Muscle of leg (tissue), 11 donors: ENCODE data around the gene PPP2R2C. TPM values are rescaled to one million over a fixed set of nuclear protein-coding genes. Genes with fewer than 3 reads are reported as not detected.

Experiments used
- DNase-seq: peaks from one replicate; pipeline ENCODE4 v3.0.0; 2013
- H3K27ac ChIP-seq: one replicate; pipeline ENCODE4 v1.5.1; 2013; ENCODE audit warnings: mild to moderate bottlenecking, low read length, control low read depth
- H3K27me3 ChIP-seq: one replicate; pipeline ENCODE4 v1.6.1; 2013; ENCODE audit warnings: low read length; ENCODE audit not compliant: control insufficient read depth, insufficient read depth
- H3K36me3 ChIP-seq: one replicate; pipeline ENCODE4 v1.6.1; 2013; ENCODE audit warnings: low read length; ENCODE audit not compliant: control insufficient read depth, insufficient read depth
- H3K4me1 ChIP-seq: one replicate; pipeline ENCODE4 v1.6.1; 2013; ENCODE audit warnings: low read length; ENCODE audit not compliant: control insufficient read depth, insufficient read depth
- H3K4me3 ChIP-seq: one replicate; pipeline ENCODE4 v1.5.1; 2013; ENCODE audit warnings: low read length, control low read depth
- H3K9me3 ChIP-seq: replicated peaks from 2 replicates; pipeline ENCODE4 v1.6.1; 2013; ENCODE audit warnings: low read depth, low read length; ENCODE audit not compliant: control insufficient read depth
- WGBS: methylation state at CpG from one replicate; pipeline ENCODE4 v1.1.5; 2013; ENCODE audit warnings: missing lambda C conversion rate; ENCODE audit not compliant: insufficient coverage; 5-methylcytosine and 5-hydroxymethylcytosine counted together
- polyA plus RNA-seq, 8 donors: library from polyadenylated mRNA; unstranded; fragments of 120-200 nt; gene quantifications; one replicate each; pipeline versions ENCODE4 v1.2.1 to v1.2.3, GENCODE V29; 2013; ENCODE audit warnings: inconsistent platforms in 1 of 8, low replicate concordance in 1 of 8; ENCODE audit not compliant: insufficient read length in 8 of 8, insufficient read depth in 1 of 8
- total RNA-seq: library from RNA; stranded (reverse); fragments of 120-200 nt; gene quantifications from one replicate; pipeline ENCODE4 v1.2.4, GENCODE V29; 2013

Gene PPP2R2C
- total and polyA plus RNA-seq, 9 donors = 0.09 to 3.4 (median 0.17) TPM

- H3K4me1 ChIP-seq = peaks cover 6% of the 10 kb centered on the region
- no peaks in the 10 kb centered on the region for H3K36me3 ChIP-seq
- 72% methylated on average over 17 of the region's 21 CpGs for WGBS
- no peak overlapping the region for H3K27ac ChIP-seq
- H3K27me3 ChIP-seq = peaks cover 15% of the 10 kb centered on the region
- DNase-seq = no peak
- no peak overlapping the region for H3K4me3 ChIP-seq
- no peaks in the 10 kb centered on the region for H3K9me3 ChIP-seq
Measured at GRCh38 chr4:6448476-6449170, 23.8 kb downstream of the PPP2R2C start.

GRCh38 chr4:6447672-6448171 lies 24.7 kb downstream of the PPP2R2C start:
- Histone ChIP-seq H3K9me3 (no peaks in the 10 kb centered on the region), H3K4me3 (no peak overlapping the region), H3K27me3 (peaks cover 15% of the 10 kb centered on the region), H3K36me3 (no peaks in the 10 kb centered on the region), H3K27ac (no peak overlapping the region), H3K4me1 (peaks cover 6% of the 10 kb centered on the region)
- DNase-seq = no peak
- 44% methylated on average over 17 of the region's 22 CpGs for WGBS

- peak; percentile 7 for DNase-seq
Measured at GRCh38 chr4:6446538-6447451, 25.6 kb downstream of the PPP2R2C start.

GRCh38 chr4:6446130-6446482 lies 26.3 kb downstream of the PPP2R2C start:
- Histone ChIP-seq H3K4me1 (peaks cover 6% of the 10 kb centered on the region), H3K27ac (no peak overlapping the region), H3K4me3 (no peak overlapping the region), H3K27me3 (peaks cover 15% of the 10 kb centered on the region), H3K36me3 (no peaks in the 10 kb centered on the region), H3K9me3 (no peaks in the 10 kb centered on the region)
- WGBS = 79% methylated on average over 14 of the region's 14 CpGs
- DNase-seq = no peak

More at GRCh38 chr4:6446538-6447451, 25.6 kb downstream of the PPP2R2C start:
- H3K36me3 ChIP-seq = no peaks in the 10 kb centered on the region
- H3K4me3 ChIP-seq = no peak overlapping the region
- peaks cover 15% of the 10 kb centered on the region for H3K27me3 ChIP-seq
- 44% methylated on average over 8 of the region's 22 CpGs for WGBS
- H3K27ac ChIP-seq = no peak overlapping the region
- peaks cover 6% of the 10 kb centered on the region for H3K4me1 ChIP-seq
- H3K9me3 ChIP-seq = no peaks in the 10 kb centered on the region

GRCh38 chr4:6445403-6446129 lies 26.8 kb downstream of the PPP2R2C start:
- Histone ChIP-seq H3K4me1 (peaks cover 6% of the 10 kb centered on the region), H3K27ac (no peak overlapping the region), H3K9me3 (no peaks in the 10 kb centered on the region), H3K36me3 (no peaks in the 10 kb centered on the region), H3K4me3 (no peak overlapping the region), H3K27me3 (peaks cover 15% of the 10 kb centered on the region)
- DNase-seq = no peak
- WGBS = 29% methylated on average over 1 of the region's 5 CpGs

GRCh38 chr4:6444582-6444981 lies 27.8 kb downstream of the PPP2R2C start:
- WGBS = 70% methylated on average over 5 of the region's 6 CpGs
- Histone ChIP-seq H3K36me3 (no peaks in the 10 kb centered on the region), H3K4me3 (no peak overlapping the region), H3K9me3 (no peaks in the 10 kb centered on the region), H3K27me3 (peaks cover 10% of the 10 kb centered on the region), H3K4me1 (peaks cover 6% of the 10 kb centered on the region), H3K27ac (no peak overlapping the region)
- no peak for DNase-seq

GRCh38 chr4:6443035-6444023 lies 29.1 kb downstream of the PPP2R2C start:
- H3K4me3 ChIP-seq = no peak overlapping the region
- 76% methylated on average over 21 of the region's 21 CpGs for WGBS
- peaks cover 6% of the 10 kb centered on the region for H3K4me1 ChIP-seq
- no peaks in the 10 kb centered on the region for H3K9me3 ChIP-seq
- no peak for DNase-seq
- H3K27ac ChIP-seq = no peak overlapping the region
- H3K36me3 ChIP-seq = no peaks in the 10 kb centered on the region
- peaks cover 6% of the 10 kb centered on the region for H3K27me3 ChIP-seq

GRCh38 chr4:6442555-6442954 lies 29.9 kb downstream of the PPP2R2C start:
- no peaks in the 10 kb centered on the region for H3K36me3 ChIP-seq
- no peaks in the 10 kb centered on the region for H3K9me3 ChIP-seq
- H3K27ac ChIP-seq = no peak overlapping the region
- 71% methylated on average over 4 of the region's 8 CpGs for WGBS
- no peaks in the 10 kb centered on the region for H3K27me3 ChIP-seq
- H3K4me1 ChIP-seq = peaks cover 6% of the 10 kb centered on the region
- no peak overlapping the region for H3K4me3 ChIP-seq
- DNase-seq = no peak

- no peaks in the 10 kb centered on the region for H3K9me3 ChIP-seq
- no peaks in the 10 kb centered on the region for H3K27me3 ChIP-seq
- DNase-seq = no peak
- peaks cover under 1% of the 10 kb centered on the region for H3K4me1 ChIP-seq
- 84% methylated on average over 6 of the region's 7 CpGs for WGBS
- no peaks in the 10 kb centered on the region for H3K36me3 ChIP-seq
- no peak overlapping the region for H3K4me3 ChIP-seq
- no peak overlapping the region for H3K27ac ChIP-seq
Measured at GRCh38 chr4:6441758-6442157, 30.7 kb downstream of the PPP2R2C start.
